ENCODE results near the gene LMX1B.

GRCh38 chr9:126695186-126695585 lies 81.5 kb downstream of the LMX1B start:
- TF ChIP-seq CTCF (IDR thresholded peaks at IDR 0.05 in 8 of 11, conservative IDR thresholded peaks at IDR 0.05 in 3 of 11) (no peak), POLR2AphosphoS5 (IDR thresholded peaks at IDR 0.05) (no peak), POLR2A (IDR thresholded peaks at IDR 0.05) (no peak)

Measured in spleen (tissue), 7 donors.